ENCODE results near the gene TGM2.
"Not testable (repeated sequence)": the region's sequence is repeated elsewhere in the genome, so short reads cannot be mapped to it uniquely, and the experiment has no call there.

Gene TGM2

GRCh38 chr20:38111366-38112232, 53.5 kb downstream of the TGM2 start:
- no peak for DNase-seq

- no peak for DNase-seq
Measured at GRCh38 chr20:38110525-38111178, 54.4 kb downstream of the TGM2 start.

- DNase-seq = peak; percentile 80
Measured at GRCh38 chr20:38109591-38110524, 55.2 kb downstream of the TGM2 start.

GRCh38 chr20:38108986-38109541, 56.0 kb downstream of the TGM2 start:
- peak; percentile 78 for DNase-seq

- DNase-seq = peak; percentile 66
Measured at GRCh38 chr20:38108438-38108985, 56.6 kb downstream of the TGM2 start.

- DNase-seq = not testable (repeated sequence)
Measured at GRCh38 chr20:38107916-38108315, 57.2 kb downstream of the TGM2 start.

- DNase-seq = not testable (repeated sequence)
Measured at GRCh38 chr20:38107386-38107785, 57.7 kb downstream of the TGM2 start.

GRCh38 chr20:38106461-38106860, 58.6 kb downstream of the TGM2 start:
- DNase-seq = no peak

- no peak for DNase-seq
Measured at GRCh38 chr20:38104285-38104684, 60.8 kb downstream of the TGM2 start.

GRCh38 chr20:38102206-38102605, 62.9 kb downstream of the TGM2 start:
- not testable (repeated sequence) for DNase-seq

GRCh38 chr20:38098952-38099351, 66.1 kb downstream of the TGM2 start:
- no peak for DNase-seq

- DNase-seq = no peak
Measured at GRCh38 chr20:38095017-38095686, 69.9 kb downstream of the TGM2 start.

- no peak for DNase-seq
Measured at GRCh38 chr20:38094373-38094891, 70.6 kb downstream of the TGM2 start.

GRCh38 chr20:38093641-38094077, 71.4 kb downstream of the TGM2 start:
- DNase-seq = no peak

GRCh38 chr20:38092915-38093314, 72.2 kb downstream of the TGM2 start:
- no peak for DNase-seq

- DNase-seq = no peak
Measured at GRCh38 chr20:38092260-38092857, 72.7 kb downstream of the TGM2 start.

- DNase-seq = no peak
Measured at GRCh38 chr20:38091441-38092216, 73.4 kb downstream of the TGM2 start.

GRCh38 chr20:38090061-38090460, 75.0 kb downstream of the TGM2 start:
- DNase-seq = no peak

- no peak for DNase-seq
Measured at GRCh38 chr20:38089500-38089899, 75.6 kb downstream of the TGM2 start.

GRCh38 chr20:38085026-38085425, 80.0 kb downstream of the TGM2 start:
- DNase-seq = no peak

Data from femur (tissue), 1 donor.